SK-N-SH treated with all-trans-retinoic acid at 6 μM for 48 hours (cell line): ENCODE results near the gene ANKRD11.

ENCODE experiments used
- RARB ChIP-seq: fragments of 250-450 bp; sonication (Bioruptor Pico); IDR thresholded peaks from 2 replicates; pipeline ENCODE4 v1.8.0; 2021; ENCODE audit warnings: mild to moderate bottlenecking, moderate library complexity
- TSHZ2 ChIP-seq: fragments of 250-450 bp; sonication (Bioruptor Pico); IDR thresholded peaks from 2 replicates; pipeline ENCODE4 v1.5.0; 2020; ENCODE audit warnings: mild to moderate bottlenecking, moderate library complexity
- ZFP3 ChIP-seq: fragments of 250-450 bp; sonication (Bioruptor Pico); IDR thresholded peaks from 2 replicates; pipeline ENCODE4 v1.5.0; 2020; ENCODE audit warnings: mild to moderate bottlenecking, moderate library complexity

- TF ChIP-seq ZFP3 (no peak), RARB (CRISPR knock-in tag) (no peak), TSHZ2 (CRISPR knock-in tag) (no peak)
These were observed 175.1 kb downstream of the ANKRD11 start for GRCh38 chr16:89315271-89315670.
